Heart left ventricle (tissue), 13 donors: Measurements from ENCODE around the gene SCGB1D4.

Experiments used
- CTCF ChIP-seq, 12 donors: fragments of 200-600 bp; sonication (generic) in 4 of 12; IDR thresholded peaks; one replicate each; pipeline versions ENCODE4 v1.5.0 to v1.8.0; 2018 to 2022; ENCODE audit warnings: antibody characterized with exemption in 12 of 12, mild to moderate bottlenecking in 5 of 12
- POLR2A ChIP-seq, 2 donors: fragments of 450-650 bp; IDR thresholded peaks; one replicate each; pipeline ENCODE4 v1.6.1; 2017; ENCODE audit warnings: antibody characterized with exemption in 2 of 2, mild to moderate bottlenecking in 2 of 2, moderate library complexity in 2 of 2
- donor health status: ischemic (EF 13 %, LVEDD 7.1; RV severe dilation, severe dysfunction).
- donor health status: DM: no; HTN: yes; CAD: no.
- donor health status: DM: no; HTN: no; CAD: no.
- donor health status: ischemic (EF 25% LVEDD 6.9; RV normal size, moderate dysfunction).
- donor health status: ischemic (EF 25% LVEDD 5.7; RV mildly dilated, moderate dysfunction).
- donor health status: ischemic (EF 35%, LVEDD 5.7; RV mildly dilated, moderate dysfunction).
- donor health status: nonischemic (EF 11% LVEDD 7.7; RV severe dilation, severe dysfunction).
- donor health status: DM: yes; HTN: yes; CAD: no.
- donor health status: PGD.
- donor health status: ischemic (EF 29% LVEDD 5.4; RV normal size, mild dysfunction).
- donor health status: nonischemic (EF 23%, LVEDD 6.1; RV moderate dilation, normal function).

- peak; percentile 46 to 78 (median 64) for TF ChIP-seq CTCF (IDR thresholded peaks at IDR 0.05)
- TF ChIP-seq POLR2A (IDR thresholded peaks at IDR 0.05): no peak
Observed at GRCh38 chr11:62340269-62340901, 41.5 kb upstream of the SCGB1D4 start.
